Cardiac fibroblast (primary cell): Measurements from ENCODE around the gene LRRC26.

Source experiments
- DNase-seq, 2 donors: peaks; one replicate each; pipeline versions ENCODE4 v3.0.0 to v3.0.0-alpha.2; 2010; ENCODE audit warnings: low read depth in 2 of 2
- H3K4me3 ChIP-seq, 2 donors: replicated peaks in 1 of 2; 1 replicate in 1 of 2; 2 replicates in 1 of 2; pipeline ENCODE4 v1.5.1; 2011; ENCODE audit warnings: low read depth in 2 of 2, low read length in 2 of 2, mild to moderate bottlenecking in 2 of 2, moderate library complexity in 1 of 2
- CTCF ChIP-seq: IDR thresholded peaks from one replicate; pipeline ENCODE4 v1.5.1; 2011; ENCODE audit warnings: low read depth, mild to moderate bottlenecking, low read length, inconsistent platforms

Gene LRRC26

GRCh38 chr9:137161558-137162486, 8.0 kb downstream of the LRRC26 start:
- DNase-seq: no peak
- no peak overlapping the region for H3K4me3 ChIP-seq
- TF ChIP-seq CTCF: no peak

GRCh38 chr9:137160716-137161557, 8.9 kb downstream of the LRRC26 start:
- TF ChIP-seq CTCF: no peak
- DNase-seq: no peak
- H3K4me3 ChIP-seq: no peak overlapping the region

- H3K4me3 ChIP-seq: no peak overlapping the region
- DNase-seq: no peak
- TF ChIP-seq CTCF: no peak
Observed at GRCh38 chr9:137160054-137160425, 9.8 kb downstream of the LRRC26 start.

- TF ChIP-seq CTCF: no peak
- no peak overlapping the region for H3K4me3 ChIP-seq
Observed at GRCh38 chr9:137159105-137160053, 10.5 kb downstream of the LRRC26 start.

GRCh38 chr9:137158625-137159024, 11.2 kb downstream of the LRRC26 start:
- TF ChIP-seq CTCF: no peak
- DNase-seq: no peak
- no peak overlapping the region for H3K4me3 ChIP-seq

More at GRCh38 chr9:137159105-137160053, 10.5 kb downstream of the LRRC26 start:
- DNase-seq: no peak

GRCh38 chr9:137157618-137158415, 12.0 kb downstream of the LRRC26 start:
- DNase-seq: no peak
- no peak for TF ChIP-seq CTCF
- no peak overlapping the region for H3K4me3 ChIP-seq
